ENCODE measurements around the gene TMA7. TPM values are rescaled to one million over a fixed set of nuclear protein-coding genes. Genes with fewer than 3 reads are reported as not detected.

The TMA7 gene
- total and polyA plus RNA-seq, 7 donors, result 146 to 762 (median 352) TPM

- intact Hi-C loops (cut with DNase I), result loop anchor here (2.0 kb wide), 1 partner anchor 17 kb away; no protein-coding TSS in a partner anchor
- H3K4me1 ChIP-seq, result peaks cover 2 to 81% (median 74%) of the 10 kb centered on the region in 4 donors
- no peaks in the 10 kb centered on the region for H3K9me3 ChIP-seq
- WGBS, 2 donors, result 76 to 77% methylated on average over 13 of the region's 13 CpGs
- peaks cover 0 to 21% (median 5%) of the 10 kb centered on the region in 4 donors for H3K36me3 ChIP-seq
- no peaks in the 10 kb centered on the region for H3K27me3 ChIP-seq
- peak; percentile 77 for DNase-seq
- TF ChIP-seq POLR2A (IDR thresholded peaks at IDR 0.05) (no peak), POLR2AphosphoS5 (IDR thresholded peaks at IDR 0.05) (peak in 2 of 4 donors; percentile 19 to 41)
- peak overlapping the region in 1 of 4 donors; percentile 18 for H3K4me3 ChIP-seq
- H3K27ac ChIP-seq, result peak overlapping the region; percentile 92 to 96 (median 93)
Measured at GRCh38 chr3:48425281-48425812, 14.7 kb upstream of the TMA7 start.

- peak overlapping the region; percentile 92 to 96 (median 93) for H3K27ac ChIP-seq
- H3K4me1 ChIP-seq, result peaks cover 2 to 84% (median 80%) of the 10 kb centered on the region in 4 donors
- no peak for TF ChIP-seq EP300 (IDR thresholded peaks at IDR 0.05)
- TF ChIP-seq CTCF (IDR thresholded peaks at IDR 0.05), result no peak
- TF ChIP-seq POLR2A (IDR thresholded peaks at IDR 0.05), result no peak
- peak in 3 of 4 donors; percentile 53 to 78 (median 57) for TF ChIP-seq POLR2AphosphoS5 (IDR thresholded peaks at IDR 0.05)
- no peaks in the 10 kb centered on the region for H3K9me3 ChIP-seq
- no peaks in the 10 kb centered on the region for H3K27me3 ChIP-seq
- intact Hi-C loops (cut with DNase I), result no loop called here
- DNase-seq, result peak; percentile 79
- H3K4me3 ChIP-seq, result peak overlapping the region in 3 of 4 donors; percentile 66 to 93 (median 87)
- WGBS, 2 donors, result 36 to 63% methylated on average over 11 of the region's 11 CpGs
- H3K36me3 ChIP-seq, result peaks cover 0 to 12% (median 2%) of the 10 kb centered on the region in 4 donors
Measured at GRCh38 chr3:48426401-48426909, 13.6 kb upstream of the TMA7 start.

- H3K36me3 ChIP-seq, result peaks cover 0 to 16% (median under 1%) of the 10 kb centered on the region in 4 donors
- H3K4me1 ChIP-seq, result peaks cover 2 to 79% (median 76%) of the 10 kb centered on the region in 4 donors
- peak overlapping the region; percentile 63 to 93 (median 76) for H3K4me3 ChIP-seq
- peak overlapping the region; percentile 92 to 96 (median 93) for H3K27ac ChIP-seq
- 24 to 61% methylated on average over 8 of the region's 8 CpGs for WGBS, 2 donors
- no peak for TF ChIP-seq POLR2A (IDR thresholded peaks at IDR 0.05)
- TF ChIP-seq CTCF (IDR thresholded peaks at IDR 0.05), result no peak
- no peak for TF ChIP-seq EP300 (IDR thresholded peaks at IDR 0.05)
- no peak for TF ChIP-seq POLR2AphosphoS5 (IDR thresholded peaks at IDR 0.05)
- no peaks in the 10 kb centered on the region for H3K27me3 ChIP-seq
- no peaks in the 10 kb centered on the region for H3K9me3 ChIP-seq
- intact Hi-C loops (cut with DNase I), result no loop called here
- DNase-seq, result no peak
Measured at GRCh38 chr3:48426944-48427629, 13.0 kb upstream of the TMA7 start.

GRCh38 chr3:48427630-48427962 is 12.5 kb upstream of the TMA7 start:
- Histone ChIP-seq H3K4me1 (peaks cover 2 to 74% (median 71%) of the 10 kb centered on the region in 4 donors), H3K36me3 (peaks cover 0 to 21% (median under 1%) of the 10 kb centered on the region in 4 donors), H3K4me3 (peak overlapping the region; percentile 63 to 93 (median 76)), H3K27ac (peak overlapping the region; percentile 92 to 96 (median 93)), H3K9me3 (no peaks in the 10 kb centered on the region), H3K27me3 (no peaks in the 10 kb centered on the region)
- no peak for TF ChIP-seq CTCF (IDR thresholded peaks at IDR 0.05)
- TF ChIP-seq POLR2AphosphoS5 (IDR thresholded peaks at IDR 0.05), result peak in 1 of 4 donors; percentile 60
- DNase-seq, result no peak
- intact Hi-C loops (cut with DNase I), result no loop called here
- WGBS, 2 donors, result 24 to 62% methylated on average over 9 of the region's 9 CpGs

- Histone ChIP-seq H3K4me3 (peak overlapping the region; percentile 63 to 93 (median 76)), H3K36me3 (peaks cover 0 to 25% (median 3%) of the 10 kb centered on the region in 4 donors), H3K9me3 (no peaks in the 10 kb centered on the region), H3K4me1 (peaks cover under 1 to 69% (median 66%) of the 10 kb centered on the region in 4 donors), H3K27ac (peak overlapping the region; percentile 92 to 96 (median 93)), H3K27me3 (no peaks in the 10 kb centered on the region)
- TF ChIP-seq POLR2A (IDR thresholded peaks at IDR 0.05) (no peak), EP300 (IDR thresholded peaks at IDR 0.05) (no peak), CTCF (IDR thresholded peaks at IDR 0.05) (no peak), POLR2AphosphoS5 (IDR thresholded peaks at IDR 0.05) (no peak)
- DNase-seq, result peak; percentile 65
- intact Hi-C loops (cut with DNase I), result loop anchor here (2.0 kb wide), 1 partner anchor 25 kb away; no protein-coding TSS in a partner anchor
- 12 to 62% methylated on average over 7 of the region's 7 CpGs for WGBS, 2 donors
Measured at GRCh38 chr3:48428088-48428571, 11.9 kb upstream of the TMA7 start.

Data from sigmoid colon (tissue), 7 donors.